GM21360 (cell line): Measurements from ENCODE around the gene AGPAT3.

Source experiments
- ATAC-seq: cut with Tn5 transposase; IDR thresholded peaks from one replicate; pipeline ENCODE4 v1.9.1; 2021; ENCODE audit warnings: mild to moderate bottlenecking, moderate library complexity; ENCODE audit not compliant: unreplicated experiment

The AGPAT3 gene

GRCh38 chr21:43861706-43862105 is 3.3 kb upstream of the AGPAT3 start:
- no peak for ATAC-seq

GRCh38 chr21:43864313-43864961 is 586 bp upstream of the AGPAT3 start:
- ATAC-seq = no peak

- no peak for ATAC-seq
These were observed 677 bp downstream of the AGPAT3 start for GRCh38 chr21:43865540-43866259.

- no peak for ATAC-seq
These were observed 1.2 kb downstream of the AGPAT3 start for GRCh38 chr21:43866260-43866629.

GRCh38 chr21:43866659-43867331 is 1.8 kb downstream of the AGPAT3 start:
- ATAC-seq = peak; percentile 39

- no peak for ATAC-seq
These were observed 2.3 kb downstream of the AGPAT3 start for GRCh38 chr21:43867332-43867703.

GRCh38 chr21:43867948-43868347 is 2.9 kb downstream of the AGPAT3 start:
- no peak for ATAC-seq

- no peak for ATAC-seq
These were observed 3.4 kb downstream of the AGPAT3 start for GRCh38 chr21:43868461-43868860.

GRCh38 chr21:43869486-43870325 is 4.7 kb downstream of the AGPAT3 start:
- no peak for ATAC-seq

GRCh38 chr21:43871487-43871886 is 6.5 kb downstream of the AGPAT3 start:
- ATAC-seq = no peak

GRCh38 chr21:43872531-43873197 is 7.6 kb downstream of the AGPAT3 start:
- no peak for ATAC-seq

- ATAC-seq = no peak
These were observed 8.7 kb downstream of the AGPAT3 start for GRCh38 chr21:43873673-43874072.

GRCh38 chr21:43874085-43874805 is 9.2 kb downstream of the AGPAT3 start:
- no peak for ATAC-seq

- ATAC-seq = no peak
These were observed 11.6 kb downstream of the AGPAT3 start for GRCh38 chr21:43876605-43877004.

GRCh38 chr21:43877936-43878575 is 13.0 kb downstream of the AGPAT3 start:
- ATAC-seq = no peak

GRCh38 chr21:43879348-43880110 is 14.5 kb downstream of the AGPAT3 start:
- ATAC-seq = no peak

- no peak for ATAC-seq
These were observed 15.3 kb downstream of the AGPAT3 start for GRCh38 chr21:43880111-43880985.

GRCh38 chr21:43881283-43881682 is 16.3 kb downstream of the AGPAT3 start:
- no peak for ATAC-seq
